Liver (tissue), 9 donors: Measurements from ENCODE around the gene NUBPL. TPM values are rescaled to one million over a fixed set of nuclear protein-coding genes. Genes with fewer than 3 reads are reported as not detected.

Experiments
- DNase-seq: peaks from one replicate; pipeline ENCODE4 v3.0.0-alpha.2; 2017; ENCODE audit warnings: low spot score
- H3K27ac ChIP-seq, 2 donors: one replicate each; pipeline ENCODE4 v1.7.0; 2013; ENCODE audit warnings: inconsistent platforms in 2 of 2, low read length in 2 of 2, control low read depth in 1 of 2, low read depth in 1 of 2, mild to moderate bottlenecking in 1 of 2
- H3K27me3 ChIP-seq, 4 donors: one replicate each; pipeline versions ENCODE4 v1.6.1 to v1.7.0; 2013; ENCODE audit warnings: low read length in 3 of 4, inconsistent platforms in 1 of 4, mild to moderate bottlenecking in 1 of 4, moderate library complexity in 1 of 4; ENCODE audit not compliant: control insufficient read depth in 4 of 4, insufficient read depth in 4 of 4
- H3K36me3 ChIP-seq, 4 donors: one replicate each; pipeline versions ENCODE4 v1.6.1 to v1.7.0; 2013; ENCODE audit warnings: low read length in 3 of 4, mild to moderate bottlenecking in 3 of 4, low read depth in 1 of 4, moderate library complexity in 1 of 4; ENCODE audit not compliant: control insufficient read depth in 4 of 4, insufficient read depth in 3 of 4
- H3K4me1 ChIP-seq, 4 donors: one replicate each; pipeline versions ENCODE4 v1.6.1 to v1.7.0; 2013; ENCODE audit warnings: low read length in 3 of 4, mild to moderate bottlenecking in 3 of 4, moderate library complexity in 1 of 4; ENCODE audit not compliant: control insufficient read depth in 4 of 4, insufficient read depth in 4 of 4
- H3K4me3 ChIP-seq, 3 donors: one replicate each; pipeline versions ENCODE4 v1.6.1 to v1.7.0; 2013; ENCODE audit warnings: low read length in 3 of 3, control low read depth in 1 of 3, low read depth in 1 of 3, mild to moderate bottlenecking in 1 of 3
- H3K9ac ChIP-seq, 2 donors: one replicate each; pipeline ENCODE4 v1.7.0; 2013; ENCODE audit warnings: low read length in 2 of 2, mild to moderate bottlenecking in 2 of 2, moderate library complexity in 2 of 2, control low read depth in 1 of 2, low read depth in 1 of 2
- H3K9me3 ChIP-seq, 4 donors: one replicate each; pipeline versions ENCODE4 v1.6.1 to v1.7.0; 2013; ENCODE audit warnings: low read length in 3 of 4; ENCODE audit not compliant: control insufficient read depth in 4 of 4
- EGR1 ChIP-seq, 2 donors: IDR thresholded peaks; 2 replicates each; pipeline ENCODE4 v1.6.1; 2016 to 2018; ENCODE audit warnings: antibody characterized with exemption in 2 of 2, low read depth in 2 of 2
- FOXA1 ChIP-seq: IDR thresholded peaks from 2 replicates; pipeline ENCODE4 v1.6.1; 2016; ENCODE audit warnings: antibody characterized with exemption
- FOXA2 ChIP-seq: IDR thresholded peaks from 2 replicates; pipeline ENCODE4 v1.6.1; 2016; ENCODE audit warnings: antibody characterized with exemption
- GABPA ChIP-seq, 2 donors: IDR thresholded peaks in 1 of 2; conservative IDR thresholded peaks in 1 of 2; 2 replicates each; pipeline ENCODE4 v1.6.1; 2016; ENCODE audit warnings: antibody characterized with exemption in 2 of 2, mild to moderate bottlenecking in 1 of 2, moderate library complexity in 1 of 2
- HNF4A ChIP-seq, 2 donors: conservative IDR thresholded peaks; 2 replicates each; pipeline ENCODE4 v1.6.1; 2016; ENCODE audit warnings: antibody characterized with exemption in 2 of 2, mild to moderate bottlenecking in 2 of 2
- HNF4G ChIP-seq: IDR thresholded peaks from 2 replicates; pipeline ENCODE4 v1.6.1; 2016; ENCODE audit warnings: antibody characterized with exemption
- JUND ChIP-seq, 2 donors: IDR thresholded peaks; 2 replicates each; pipeline ENCODE4 v1.6.1; 2016; ENCODE audit warnings: antibody characterized with exemption in 2 of 2
- NR2F2 ChIP-seq: IDR thresholded peaks from 2 replicates; pipeline ENCODE4 v1.6.1; 2016; ENCODE audit warnings: antibody characterized with exemption
- RAD21 ChIP-seq, 2 donors: IDR thresholded peaks; 2 replicates each; pipeline ENCODE4 v1.6.1; 2016; ENCODE audit warnings: antibody characterized with exemption in 2 of 2, mild to moderate bottlenecking in 2 of 2
- RXRA ChIP-seq, 2 donors: IDR thresholded peaks; 2 replicates each; pipeline ENCODE4 v1.6.1; 2017 to 2018; ENCODE audit warnings: antibody characterized with exemption in 2 of 2, mild to moderate bottlenecking in 1 of 2
- SP1 ChIP-seq: IDR thresholded peaks from 2 replicates; pipeline ENCODE4 v1.6.1; 2018; ENCODE audit warnings: antibody characterized with exemption, mild to moderate bottlenecking
- TAF1 ChIP-seq: conservative IDR thresholded peaks from 2 replicates; pipeline ENCODE4 v1.6.1; 2016; ENCODE audit warnings: antibody characterized with exemption, mild to moderate bottlenecking
- YY1 ChIP-seq: IDR thresholded peaks from 2 replicates; pipeline ENCODE4 v1.6.1; 2016; ENCODE audit warnings: antibody characterized with exemption, mild to moderate bottlenecking
- polyA plus RNA-seq, 2 donors: library from polyadenylated mRNA; stranded (reverse) in 1 of 2; unstranded in 1 of 2; fragments of 200-250 nt in 1 of 2; fragments of >200 nt in 1 of 2; fragmentation: Nextera tagmentation in 1 of 2; extraction: Ambion mirVana in 1 of 2; gene quantifications; one replicate each; pipeline versions ENCODE4 v1.2.1 to v1.2.3, GENCODE V29; 2013 to 2015
- total RNA-seq, 2 donors: library from RNA; depleted of rRNA; stranded (reverse); fragments of >200 nt; gene quantifications; one replicate each; pipeline ENCODE4 v1.2.3, GENCODE V29; 2014
- TF ChIP-seq, protein P1 (sequence below): IDR thresholded peaks from 2 replicates; pipeline ENCODE4 v1.6.1; 2016; ENCODE audit warnings: antibody characterized with exemption, mild to moderate bottlenecking
- TF ChIP-seq, protein P2 (sequence below): IDR thresholded peaks from 2 replicates; pipeline ENCODE4 v1.6.1; 2016; ENCODE audit warnings: antibody characterized with exemption
- TF ChIP-seq, protein P3 (sequence below): IDR thresholded peaks from 2 replicates; pipeline ENCODE4 v1.6.1; 2016; ENCODE audit warnings: antibody characterized with exemption
- TF ChIP-seq, protein P4 (sequence below): IDR thresholded peaks from 2 replicates; pipeline ENCODE4 v1.6.1; 2016; ENCODE audit warnings: antibody characterized with exemption
- TF ChIP-seq, protein P5 (sequence below): fragments of 150-350 bp; IDR thresholded peaks from 2 replicates; pipeline ENCODE4 v1.5.1; 2017; ENCODE audit warnings: improper control_type of control experiment, low read depth, low read length; ENCODE audit not compliant: missing input control
- donor health status: healthy.
- donor health status: healthy.
- donor health status: healthy.
- donor health status: healthy.
- donor health status: healthy.

The NUBPL gene
- total and polyA plus RNA-seq, 4 donors, result 4.2 to 9.3 (median 6.7) TPM

DNA sequence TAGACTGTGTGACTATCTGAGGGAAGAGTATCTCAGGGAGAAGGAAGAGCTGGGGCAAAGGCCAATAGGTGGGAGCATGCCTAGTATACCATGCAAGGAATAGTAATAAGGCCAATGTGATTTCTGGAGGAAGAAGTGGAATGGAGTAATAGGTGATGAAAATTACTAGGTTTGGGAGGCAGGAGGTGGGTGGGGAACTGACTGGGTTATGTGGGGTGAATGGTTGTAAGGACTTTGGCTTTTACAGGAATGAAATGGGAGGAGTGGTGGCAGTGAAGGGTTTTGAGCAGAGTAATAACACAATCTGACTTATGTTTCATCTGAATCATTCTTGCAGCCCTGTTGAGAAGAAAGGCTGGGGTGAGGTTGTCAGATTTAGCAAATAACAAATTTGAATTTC lies 30.9 kb downstream of the NUBPL start:
- Histone ChIP-seq H3K27ac (no peak overlapping the region), H3K36me3 (no peaks in the 10 kb centered on the region), H3K4me1 (no peaks in the 10 kb centered on the region), H3K9ac (no peak overlapping the region), H3K27me3 (no peaks in the 10 kb centered on the region), H3K9me3 (no peaks in the 10 kb centered on the region), H3K4me3 (no peak overlapping the region)
- no peak for DNase-seq
- TF ChIP-seq EGR1 (IDR thresholded peaks at IDR 0.05; ENCODE audit: low read depth in 2 of 2) (no peak), GABPA (IDR thresholded peaks at IDR 0.05 in 1 of 2, conservative IDR thresholded peaks at IDR 0.05 in 1 of 2) (no peak), FOXA2 (no peak), HNF4G (no peak), YY1 (no peak), JUND (IDR thresholded peaks at IDR 0.05) (no peak), NR2F2 (no peak), SP1 (no peak), FOXA1 (no peak), TAF1 (no peak), RXRA (IDR thresholded peaks at IDR 0.05) (no peak), HNF4A (conservative IDR thresholded peaks at IDR 0.05) (no peak), RAD21 (IDR thresholded peaks at IDR 0.05) (no peak)
- TF ChIP-seq, protein P1, sequence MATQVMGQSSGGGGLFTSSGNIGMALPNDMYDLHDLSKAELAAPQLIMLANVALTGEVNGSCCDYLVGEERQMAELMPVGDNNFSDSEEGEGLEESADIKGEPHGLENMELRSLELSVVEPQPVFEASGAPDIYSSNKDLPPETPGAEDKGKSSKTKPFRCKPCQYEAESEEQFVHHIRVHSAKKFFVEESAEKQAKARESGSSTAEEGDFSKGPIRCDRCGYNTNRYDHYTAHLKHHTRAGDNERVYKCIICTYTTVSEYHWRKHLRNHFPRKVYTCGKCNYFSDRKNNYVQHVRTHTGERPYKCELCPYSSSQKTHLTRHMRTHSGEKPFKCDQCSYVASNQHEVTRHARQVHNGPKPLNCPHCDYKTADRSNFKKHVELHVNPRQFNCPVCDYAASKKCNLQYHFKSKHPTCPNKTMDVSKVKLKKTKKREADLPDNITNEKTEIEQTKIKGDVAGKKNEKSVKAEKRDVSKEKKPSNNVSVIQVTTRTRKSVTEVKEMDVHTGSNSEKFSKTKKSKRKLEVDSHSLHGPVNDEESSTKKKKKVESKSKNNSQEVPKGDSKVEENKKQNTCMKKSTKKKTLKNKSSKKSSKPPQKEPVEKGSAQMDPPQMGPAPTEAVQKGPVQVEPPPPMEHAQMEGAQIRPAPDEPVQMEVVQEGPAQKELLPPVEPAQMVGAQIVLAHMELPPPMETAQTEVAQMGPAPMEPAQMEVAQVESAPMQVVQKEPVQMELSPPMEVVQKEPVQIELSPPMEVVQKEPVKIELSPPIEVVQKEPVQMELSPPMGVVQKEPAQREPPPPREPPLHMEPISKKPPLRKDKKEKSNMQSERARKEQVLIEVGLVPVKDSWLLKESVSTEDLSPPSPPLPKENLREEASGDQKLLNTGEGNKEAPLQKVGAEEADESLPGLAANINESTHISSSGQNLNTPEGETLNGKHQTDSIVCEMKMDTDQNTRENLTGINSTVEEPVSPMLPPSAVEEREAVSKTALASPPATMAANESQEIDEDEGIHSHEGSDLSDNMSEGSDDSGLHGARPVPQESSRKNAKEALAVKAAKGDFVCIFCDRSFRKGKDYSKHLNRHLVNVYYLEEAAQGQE, result no peak
- TF ChIP-seq, protein P2, sequence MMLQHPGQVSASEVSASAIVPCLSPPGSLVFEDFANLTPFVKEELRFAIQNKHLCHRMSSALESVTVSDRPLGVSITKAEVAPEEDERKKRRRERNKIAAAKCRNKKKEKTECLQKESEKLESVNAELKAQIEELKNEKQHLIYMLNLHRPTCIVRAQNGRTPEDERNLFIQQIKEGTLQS, result no peak
- TF ChIP-seq, protein P3, sequence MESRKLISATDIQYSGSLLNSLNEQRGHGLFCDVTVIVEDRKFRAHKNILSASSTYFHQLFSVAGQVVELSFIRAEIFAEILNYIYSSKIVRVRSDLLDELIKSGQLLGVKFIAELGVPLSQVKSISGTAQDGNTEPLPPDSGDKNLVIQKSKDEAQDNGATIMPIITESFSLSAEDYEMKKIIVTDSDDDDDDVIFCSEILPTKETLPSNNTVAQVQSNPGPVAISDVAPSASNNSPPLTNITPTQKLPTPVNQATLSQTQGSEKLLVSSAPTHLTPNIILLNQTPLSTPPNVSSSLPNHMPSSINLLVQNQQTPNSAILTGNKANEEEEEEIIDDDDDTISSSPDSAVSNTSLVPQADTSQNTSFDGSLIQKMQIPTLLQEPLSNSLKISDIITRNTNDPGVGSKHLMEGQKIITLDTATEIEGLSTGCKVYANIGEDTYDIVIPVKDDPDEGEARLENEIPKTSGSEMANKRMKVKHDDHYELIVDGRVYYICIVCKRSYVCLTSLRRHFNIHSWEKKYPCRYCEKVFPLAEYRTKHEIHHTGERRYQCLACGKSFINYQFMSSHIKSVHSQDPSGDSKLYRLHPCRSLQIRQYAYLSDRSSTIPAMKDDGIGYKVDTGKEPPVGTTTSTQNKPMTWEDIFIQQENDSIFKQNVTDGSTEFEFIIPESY, result no peak
- TF ChIP-seq, protein P4, sequence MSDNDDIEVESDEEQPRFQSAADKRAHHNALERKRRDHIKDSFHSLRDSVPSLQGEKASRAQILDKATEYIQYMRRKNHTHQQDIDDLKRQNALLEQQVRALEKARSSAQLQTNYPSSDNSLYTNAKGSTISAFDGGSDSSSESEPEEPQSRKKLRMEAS, result no peak
- TF ChIP-seq, protein P5, sequence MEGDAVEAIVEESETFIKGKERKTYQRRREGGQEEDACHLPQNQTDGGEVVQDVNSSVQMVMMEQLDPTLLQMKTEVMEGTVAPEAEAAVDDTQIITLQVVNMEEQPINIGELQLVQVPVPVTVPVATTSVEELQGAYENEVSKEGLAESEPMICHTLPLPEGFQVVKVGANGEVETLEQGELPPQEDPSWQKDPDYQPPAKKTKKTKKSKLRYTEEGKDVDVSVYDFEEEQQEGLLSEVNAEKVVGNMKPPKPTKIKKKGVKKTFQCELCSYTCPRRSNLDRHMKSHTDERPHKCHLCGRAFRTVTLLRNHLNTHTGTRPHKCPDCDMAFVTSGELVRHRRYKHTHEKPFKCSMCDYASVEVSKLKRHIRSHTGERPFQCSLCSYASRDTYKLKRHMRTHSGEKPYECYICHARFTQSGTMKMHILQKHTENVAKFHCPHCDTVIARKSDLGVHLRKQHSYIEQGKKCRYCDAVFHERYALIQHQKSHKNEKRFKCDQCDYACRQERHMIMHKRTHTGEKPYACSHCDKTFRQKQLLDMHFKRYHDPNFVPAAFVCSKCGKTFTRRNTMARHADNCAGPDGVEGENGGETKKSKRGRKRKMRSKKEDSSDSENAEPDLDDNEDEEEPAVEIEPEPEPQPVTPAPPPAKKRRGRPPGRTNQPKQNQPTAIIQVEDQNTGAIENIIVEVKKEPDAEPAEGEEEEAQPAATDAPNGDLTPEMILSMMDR, result no peak
